Measurements from ENCODE around the gene TK1.
A peak's percentile ranks its signal among the peaks of the same experiment; 100 is the strongest.
"Not testable (repeated sequence)": the region's sequence is repeated elsewhere in the genome, so short reads cannot be mapped to it uniquely, and the experiment has no call there.

TK1 gene

DNA sequence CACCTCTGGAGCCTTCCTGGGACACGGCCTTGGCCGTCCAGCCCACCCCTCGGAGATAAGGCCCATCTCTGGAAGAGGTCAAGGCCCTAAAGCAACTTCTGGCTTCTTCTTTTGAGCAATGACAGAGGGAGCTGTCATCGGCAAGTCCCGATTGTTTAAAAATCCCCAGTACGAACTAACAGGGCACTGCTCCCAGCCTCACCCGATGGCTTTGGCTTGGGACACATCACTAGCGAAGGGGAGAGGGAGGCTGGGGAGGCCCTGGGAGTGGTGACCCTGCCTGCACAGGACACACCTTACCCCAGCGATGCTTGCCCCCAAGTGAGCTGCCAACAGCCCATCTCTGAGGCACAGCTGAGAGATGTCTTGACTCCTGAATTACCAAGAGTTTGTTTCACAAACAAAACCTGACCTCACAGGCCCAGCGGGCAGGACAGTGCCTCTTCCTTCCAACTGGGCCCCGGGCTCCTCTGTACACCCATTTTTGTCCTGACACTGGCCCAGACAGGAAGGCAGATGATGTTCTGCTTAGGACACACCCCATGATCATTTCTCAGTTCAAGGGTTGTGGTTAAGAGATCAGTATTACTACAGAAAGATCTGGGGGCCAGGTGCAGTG is 13.6 kb downstream of the TK1 start:
- Histone ChIP-seq H3K27me3 (replicated peaks) (no peaks in the 10 kb centered on the region), H3K27ac (no peak overlapping the region), H3K36me3 (replicated peaks) (no peaks in the 10 kb centered on the region), H3K4me3 (ENCODE audit: low read depth, low read length) (no peak overlapping the region)
- DNase-seq, result no peak
- in situ Hi-C loops (cut with HindIII; ENCODE audit: low pct_ligation_motif_present, low sequenced_read_pairs), result no loop called here
- TF ChIP-seq, protein P1, sequence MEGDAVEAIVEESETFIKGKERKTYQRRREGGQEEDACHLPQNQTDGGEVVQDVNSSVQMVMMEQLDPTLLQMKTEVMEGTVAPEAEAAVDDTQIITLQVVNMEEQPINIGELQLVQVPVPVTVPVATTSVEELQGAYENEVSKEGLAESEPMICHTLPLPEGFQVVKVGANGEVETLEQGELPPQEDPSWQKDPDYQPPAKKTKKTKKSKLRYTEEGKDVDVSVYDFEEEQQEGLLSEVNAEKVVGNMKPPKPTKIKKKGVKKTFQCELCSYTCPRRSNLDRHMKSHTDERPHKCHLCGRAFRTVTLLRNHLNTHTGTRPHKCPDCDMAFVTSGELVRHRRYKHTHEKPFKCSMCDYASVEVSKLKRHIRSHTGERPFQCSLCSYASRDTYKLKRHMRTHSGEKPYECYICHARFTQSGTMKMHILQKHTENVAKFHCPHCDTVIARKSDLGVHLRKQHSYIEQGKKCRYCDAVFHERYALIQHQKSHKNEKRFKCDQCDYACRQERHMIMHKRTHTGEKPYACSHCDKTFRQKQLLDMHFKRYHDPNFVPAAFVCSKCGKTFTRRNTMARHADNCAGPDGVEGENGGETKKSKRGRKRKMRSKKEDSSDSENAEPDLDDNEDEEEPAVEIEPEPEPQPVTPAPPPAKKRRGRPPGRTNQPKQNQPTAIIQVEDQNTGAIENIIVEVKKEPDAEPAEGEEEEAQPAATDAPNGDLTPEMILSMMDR (IDR thresholded peaks at IDR 0.05; ENCODE audit: low read depth, low read length, missing control alignments), result no peak

DNA sequence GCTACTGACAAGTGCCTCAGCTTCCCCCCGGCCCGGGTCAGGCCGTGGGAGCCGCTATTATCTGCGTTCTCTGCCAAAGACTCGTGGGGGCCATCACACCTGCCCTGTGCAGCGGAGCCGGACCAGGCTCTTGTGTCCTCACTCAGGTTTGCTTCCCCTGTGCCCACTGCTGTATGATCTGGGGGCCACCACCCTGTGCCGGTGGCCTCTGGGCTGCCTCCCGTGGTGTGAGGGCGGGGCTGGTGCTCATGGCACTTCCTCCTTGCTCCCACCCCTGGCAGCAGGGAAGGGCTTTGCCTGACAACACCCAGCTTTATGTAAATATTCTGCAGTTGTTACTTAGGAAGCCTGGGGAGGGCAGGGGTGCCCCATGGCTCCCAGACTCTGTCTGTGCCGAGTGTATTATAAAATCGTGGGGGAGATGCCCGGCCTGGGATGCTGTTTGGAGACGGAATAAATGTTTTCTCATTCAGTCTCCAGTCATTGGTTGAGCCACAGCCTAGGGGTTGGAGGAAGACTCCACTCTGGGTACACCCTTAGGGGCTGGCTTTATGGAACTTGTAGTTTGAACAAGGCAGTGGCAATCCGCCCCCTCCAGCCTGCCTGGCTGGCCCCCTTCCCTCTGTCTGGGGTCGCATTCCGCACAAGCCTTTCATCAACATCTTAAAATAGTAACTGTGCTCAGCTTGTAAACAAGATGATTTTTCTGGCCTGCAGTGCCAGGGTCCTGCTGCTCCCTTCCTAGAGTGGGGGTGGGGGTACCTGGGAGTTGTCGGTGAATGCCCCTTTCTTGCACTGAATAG is 14.4 kb downstream of the TK1 start:
- Histone ChIP-seq H3K27me3 (replicated peaks) (no peaks in the 10 kb centered on the region), H3K27ac (no peak overlapping the region), H3K36me3 (replicated peaks) (no peaks in the 10 kb centered on the region), H3K4me3 (ENCODE audit: low read depth, low read length) (no peak overlapping the region)
- DNase-seq, result no peak
- in situ Hi-C loops (cut with HindIII; ENCODE audit: low pct_ligation_motif_present, low sequenced_read_pairs), result no loop called here
- TF ChIP-seq, protein P1 (IDR thresholded peaks at IDR 0.05; ENCODE audit: low read depth, low read length, missing control alignments), result no peak

DNA sequence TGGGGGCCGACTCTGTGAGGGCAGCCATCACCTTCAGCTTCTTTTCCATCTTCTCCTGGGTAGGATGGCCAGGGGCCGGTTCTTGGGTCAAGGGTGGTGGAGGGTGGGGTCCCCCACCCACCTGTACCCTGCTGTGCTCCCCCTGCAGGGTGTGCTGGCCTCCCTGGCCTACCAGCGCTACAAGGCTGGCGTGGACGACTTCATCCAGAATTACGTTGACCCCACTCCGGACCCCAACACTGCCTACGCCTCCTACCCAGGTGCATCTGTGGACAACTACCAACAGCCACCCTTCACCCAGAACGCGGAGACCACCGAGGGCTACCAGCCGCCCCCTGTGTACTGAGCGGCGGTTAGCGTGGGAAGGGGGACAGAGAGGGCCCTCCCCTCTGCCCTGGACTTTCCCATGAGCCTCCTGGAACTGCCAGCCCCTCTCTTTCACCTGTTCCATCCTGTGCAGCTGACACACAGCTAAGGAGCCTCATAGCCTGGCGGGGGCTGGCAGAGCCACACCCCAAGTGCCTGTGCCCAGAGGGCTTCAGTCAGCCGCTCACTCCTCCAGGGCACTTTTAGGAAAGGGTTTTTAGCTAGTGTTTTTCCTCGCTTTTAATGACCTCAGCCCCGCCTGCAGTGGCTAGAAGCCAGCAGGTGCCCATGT is 15.1 kb downstream of the TK1 start:
- H3K36me3 ChIP-seq (replicated peaks); H3K27me3 ChIP-seq (replicated peaks); in situ Hi-C loops (cut with HindIII; ENCODE audit: low pct_ligation_motif_present, low sequenced_read_pairs); H3K4me3 ChIP-seq (ENCODE audit: low read depth, low read length); DNase-seq; H3K27ac ChIP-seq: not testable (repeated sequence)

DNA sequence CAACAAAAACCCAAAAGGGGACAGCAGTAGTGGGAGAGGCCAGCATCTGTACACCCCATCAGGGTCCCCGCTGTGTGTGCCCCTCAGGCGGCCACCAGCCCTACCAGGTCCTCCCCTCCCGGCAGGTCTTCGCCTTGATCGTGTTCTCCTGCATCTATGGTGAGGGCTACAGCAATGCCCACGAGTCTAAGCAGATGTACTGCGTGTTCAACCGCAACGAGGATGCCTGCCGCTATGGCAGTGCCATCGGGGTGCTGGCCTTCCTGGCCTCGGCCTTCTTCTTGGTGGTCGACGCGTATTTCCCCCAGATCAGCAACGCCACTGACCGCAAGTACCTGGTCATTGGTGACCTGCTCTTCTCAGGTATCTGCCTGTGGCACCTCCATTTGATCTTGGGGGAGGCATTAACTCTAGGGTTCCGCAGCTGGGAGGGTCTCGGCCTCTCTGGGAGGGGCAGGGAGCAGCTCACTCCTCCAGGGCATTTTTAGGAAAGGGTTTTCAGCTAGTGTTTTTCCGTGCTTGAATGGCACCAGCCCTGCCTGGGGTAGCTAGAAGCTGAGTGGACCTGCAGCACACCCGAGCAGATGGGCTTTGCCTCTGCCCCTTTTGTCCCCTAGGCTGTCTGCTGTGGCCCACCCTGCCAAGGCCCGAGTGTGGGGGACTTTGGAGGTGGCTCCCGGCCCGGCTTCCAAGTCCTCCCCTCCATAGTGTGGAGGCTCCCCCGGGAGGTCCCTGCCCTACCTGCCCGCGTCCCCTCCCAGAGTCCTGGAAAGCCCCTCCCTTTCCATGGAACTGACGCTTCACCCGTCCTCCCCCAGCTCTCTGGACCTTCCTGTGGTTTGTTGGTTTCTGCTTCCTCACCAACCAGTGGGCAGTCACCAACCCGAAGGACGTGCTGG is 15.9 kb downstream of the TK1 start:
- Histone ChIP-seq H3K27ac (no peak overlapping the region), H3K27me3 (replicated peaks) (no peaks in the 10 kb centered on the region), H3K4me3 (ENCODE audit: low read depth, low read length) (no peak overlapping the region), H3K36me3 (replicated peaks) (no peaks in the 10 kb centered on the region)
- in situ Hi-C loops (cut with HindIII; ENCODE audit: low pct_ligation_motif_present, low sequenced_read_pairs), result no loop called here
- DNase-seq, result no peak
- TF ChIP-seq, protein P1 (IDR thresholded peaks at IDR 0.05; ENCODE audit: low read depth, low read length, missing control alignments), result no peak

DNA sequence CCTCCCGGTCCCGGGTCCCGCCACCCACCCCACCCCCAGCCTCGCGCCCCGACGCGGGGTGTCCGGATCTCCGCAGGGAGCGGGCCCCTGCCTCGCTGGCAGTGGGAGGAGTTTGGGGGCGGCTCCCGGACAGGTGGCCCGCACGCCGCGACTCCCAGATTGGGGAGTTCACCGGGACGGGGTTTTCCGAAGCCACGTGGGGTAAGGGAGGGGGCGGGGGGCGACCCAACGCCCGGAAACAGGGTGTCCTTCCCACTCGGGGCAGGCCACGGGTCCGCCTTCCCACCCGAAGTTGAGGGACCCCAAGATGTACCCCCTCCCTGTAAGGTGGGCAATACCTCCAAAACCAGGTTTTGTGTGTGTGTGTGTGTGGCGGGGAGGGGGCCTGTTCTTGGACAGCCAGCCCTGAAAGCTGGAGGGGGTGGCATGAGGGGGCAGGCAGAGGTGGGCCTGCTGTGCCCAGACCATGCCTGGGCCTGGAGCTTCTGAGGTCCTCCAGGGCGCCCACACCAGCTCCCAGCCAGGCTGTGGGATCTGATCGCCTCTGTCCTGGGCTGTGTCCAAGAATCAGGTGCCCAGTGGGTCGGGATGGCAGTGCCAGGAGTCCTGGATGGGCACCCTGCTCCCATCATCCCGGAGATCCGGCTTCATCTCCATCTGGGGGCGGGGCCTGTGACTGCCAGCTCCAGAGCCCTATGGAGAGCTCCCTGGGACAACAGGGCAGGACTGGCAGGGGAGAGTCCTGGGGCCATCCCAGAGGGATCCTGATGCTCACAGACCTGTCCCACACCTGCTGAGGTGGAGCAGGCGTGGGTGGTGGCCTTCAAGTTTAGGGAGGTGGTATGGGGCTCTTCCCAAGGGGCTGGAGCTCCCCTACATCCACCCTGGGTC is 17.7 kb downstream of the TK1 start:
- TF ChIP-seq, protein P1 (IDR thresholded peaks at IDR 0.05; ENCODE audit: low read depth, low read length, missing control alignments), result no peak
- H3K27me3 ChIP-seq (replicated peaks), result no peaks in the 10 kb centered on the region
- in situ Hi-C loops (cut with HindIII; ENCODE audit: low pct_ligation_motif_present, low sequenced_read_pairs), result no loop called here
- peak; percentile 33 for DNase-seq
- no peaks in the 10 kb centered on the region for H3K36me3 ChIP-seq (replicated peaks)
- H3K4me3 ChIP-seq (ENCODE audit: low read depth, low read length), result peak overlapping the region; percentile 40
- H3K27ac ChIP-seq, result no peak overlapping the region

All from brain microvascular endothelial cell (primary cell).